Activated naive CD8-positive, alpha-beta T cell (primary cell): ENCODE data around the gene ENDOG.
"Not testable (repeated sequence)": the region's sequence is repeated elsewhere in the genome, so short reads cannot be mapped to it uniquely, and the experiment has no call there.

Source experiments
- H3K27ac Mint-ChIP-seq: one replicate; pipeline ENCODE4 v1.8.0; 2021; ENCODE audit warnings: mixed read lengths
- H3K27me3 Mint-ChIP-seq: one replicate; pipeline ENCODE4 v1.8.0; 2021; ENCODE audit warnings: mixed read lengths
- H3K36me3 Mint-ChIP-seq: one replicate; pipeline ENCODE4 v1.8.0; 2021; ENCODE audit warnings: mixed read lengths
- H3K4me1 Mint-ChIP-seq: one replicate; pipeline ENCODE4 v1.8.0; 2021; ENCODE audit warnings: low read depth, mixed read lengths
- H3K4me3 Mint-ChIP-seq: one replicate; pipeline ENCODE4 v1.8.0; 2021; ENCODE audit warnings: mild to moderate bottlenecking, mixed read lengths
- H3K9me3 Mint-ChIP-seq: one replicate; pipeline ENCODE4 v1.8.0; 2021; ENCODE audit warnings: low read depth, mixed read lengths

ENDOG gene

DNA sequence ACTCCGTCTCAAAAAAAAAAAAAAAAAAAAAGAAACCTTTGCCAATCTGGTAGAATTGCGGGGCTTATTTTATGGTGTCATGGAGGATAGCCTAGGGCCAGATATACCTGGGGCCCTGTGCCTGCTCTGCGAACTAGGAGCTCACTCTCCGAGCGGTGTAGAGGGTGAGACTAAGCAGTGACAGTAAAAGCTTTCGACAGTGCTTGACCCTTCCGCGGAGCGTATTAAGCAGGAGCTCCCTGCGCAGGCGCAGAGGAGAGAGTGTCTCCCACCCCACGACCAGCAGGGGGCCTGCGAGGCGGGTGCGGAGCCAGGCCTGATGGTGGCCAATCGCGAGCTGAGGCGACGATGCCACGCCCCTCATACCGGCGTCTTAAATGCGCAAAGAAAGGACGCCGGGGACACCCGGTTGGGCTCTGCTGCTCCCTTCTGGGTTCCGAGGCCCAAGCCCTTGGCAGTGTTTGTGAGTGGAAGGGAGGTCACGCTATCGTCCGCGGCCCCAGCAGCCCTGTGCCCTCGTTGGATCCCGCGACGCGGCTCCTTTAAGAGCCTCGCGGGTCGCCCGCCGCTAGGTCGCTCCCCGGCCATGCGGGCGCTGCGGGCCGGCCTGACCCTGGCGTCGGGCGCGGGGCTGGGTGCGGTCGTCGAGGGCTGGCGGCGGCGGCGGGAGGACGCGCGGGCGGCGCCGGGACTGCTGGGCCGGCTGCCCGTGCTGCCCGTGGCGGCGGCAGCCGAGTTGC is at the start of gene ENDOG:
ENDOG (plus strand) TSS at position 402 of the 740 bp plus-strand sequence; CDS start at position 587, 185 bp downstream.
- Mint-ChIP-seq H3K4me3 (peak within 1 kb of the TSS; percentile 89), H3K4me1 (peaks cover 17% of the 10 kb centered on the region), H3K27me3 (no peaks in the 10 kb centered on the region)

DNA sequence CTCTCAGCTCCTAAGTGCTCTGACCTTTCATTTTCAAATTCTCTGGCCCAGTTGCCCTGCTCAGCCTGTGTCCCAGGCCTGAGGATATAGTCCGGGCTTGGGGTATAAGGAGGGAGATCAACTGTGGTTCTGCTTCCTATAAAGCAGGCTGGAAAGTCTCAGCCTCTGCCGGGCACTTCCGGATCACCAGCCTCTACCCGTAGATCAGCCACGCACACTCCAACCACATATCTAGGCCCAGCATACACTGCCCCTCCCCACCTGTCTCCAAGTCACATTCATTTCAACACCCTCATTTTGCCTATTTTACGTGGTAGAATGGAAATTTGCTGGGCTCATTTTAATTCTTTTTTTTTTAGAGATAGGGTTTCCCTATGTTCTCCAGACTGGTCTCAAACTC is 49.7 kb upstream of the ENDOG start:
- Mint-ChIP-seq H3K9me3 (no peaks in the 10 kb centered on the region), H3K4me3 (no peak overlapping the region), H3K36me3 (no peaks in the 10 kb centered on the region), H3K27me3 (no peaks in the 10 kb centered on the region), H3K4me1 (peaks cover 34% of the 10 kb centered on the region), H3K27ac (no peak overlapping the region)

More for the DNA sequence above, at the start of gene ENDOG:
- Mint-ChIP-seq H3K36me3 (no peaks in the 10 kb centered on the region), H3K9me3 (no peaks in the 10 kb centered on the region), H3K27ac (peak within 1 kb of the TSS; percentile 81)

DNA sequence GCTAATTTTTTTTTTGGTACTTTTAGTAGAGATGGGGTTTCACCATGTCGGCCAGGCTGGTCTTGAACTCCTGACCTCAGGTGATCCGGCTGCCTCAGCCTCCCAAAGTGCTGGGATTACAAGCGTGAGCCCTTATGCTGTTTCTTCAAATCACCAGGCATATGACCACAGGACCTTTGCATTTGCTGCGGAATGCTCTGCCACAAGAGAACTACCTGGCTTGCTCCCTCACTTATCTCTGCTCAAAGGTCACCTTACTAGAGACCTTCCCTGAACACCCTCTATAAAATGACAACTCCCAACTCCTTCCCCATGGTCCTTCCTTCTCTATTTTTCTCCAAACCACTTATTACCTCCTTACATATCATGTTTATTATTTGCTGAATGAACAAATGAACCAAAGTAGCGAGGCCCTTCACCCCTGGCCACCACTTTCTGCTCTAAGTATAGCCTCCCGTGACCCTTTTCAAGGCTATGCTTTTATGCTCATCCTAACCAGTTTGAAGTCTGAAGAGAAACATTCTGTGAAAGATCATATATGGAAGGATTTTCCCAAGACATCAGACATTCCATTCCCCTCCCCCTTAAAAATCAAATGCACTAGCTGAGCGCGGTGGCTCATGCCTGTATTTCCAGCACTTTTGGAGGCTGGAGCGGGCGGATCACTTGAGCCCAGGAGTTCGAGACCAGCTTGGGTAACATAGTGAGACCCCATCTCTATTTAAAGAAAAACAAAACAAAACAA is 47.8 kb upstream of the ENDOG start:
- Mint-ChIP-seq H3K4me3 (peak overlapping the region; percentile 95), H3K27me3 (no peaks in the 10 kb centered on the region), H3K36me3 (no peaks in the 10 kb centered on the region), H3K27ac (peak overlapping the region; percentile 91), H3K4me1 (peaks cover 31% of the 10 kb centered on the region), H3K9me3 (no peaks in the 10 kb centered on the region)

- Mint-ChIP-seq H3K27ac (peak overlapping the region; percentile 91), H3K4me3 (peak overlapping the region; percentile 95), H3K27me3 (no peaks in the 10 kb centered on the region), H3K9me3 (no peaks in the 10 kb centered on the region), H3K36me3 (no peaks in the 10 kb centered on the region), H3K4me1 (peaks cover 31% of the 10 kb centered on the region)
Observed at GRCh38 chr9:128771094-128771721, 47.1 kb upstream of the ENDOG start.

DNA sequence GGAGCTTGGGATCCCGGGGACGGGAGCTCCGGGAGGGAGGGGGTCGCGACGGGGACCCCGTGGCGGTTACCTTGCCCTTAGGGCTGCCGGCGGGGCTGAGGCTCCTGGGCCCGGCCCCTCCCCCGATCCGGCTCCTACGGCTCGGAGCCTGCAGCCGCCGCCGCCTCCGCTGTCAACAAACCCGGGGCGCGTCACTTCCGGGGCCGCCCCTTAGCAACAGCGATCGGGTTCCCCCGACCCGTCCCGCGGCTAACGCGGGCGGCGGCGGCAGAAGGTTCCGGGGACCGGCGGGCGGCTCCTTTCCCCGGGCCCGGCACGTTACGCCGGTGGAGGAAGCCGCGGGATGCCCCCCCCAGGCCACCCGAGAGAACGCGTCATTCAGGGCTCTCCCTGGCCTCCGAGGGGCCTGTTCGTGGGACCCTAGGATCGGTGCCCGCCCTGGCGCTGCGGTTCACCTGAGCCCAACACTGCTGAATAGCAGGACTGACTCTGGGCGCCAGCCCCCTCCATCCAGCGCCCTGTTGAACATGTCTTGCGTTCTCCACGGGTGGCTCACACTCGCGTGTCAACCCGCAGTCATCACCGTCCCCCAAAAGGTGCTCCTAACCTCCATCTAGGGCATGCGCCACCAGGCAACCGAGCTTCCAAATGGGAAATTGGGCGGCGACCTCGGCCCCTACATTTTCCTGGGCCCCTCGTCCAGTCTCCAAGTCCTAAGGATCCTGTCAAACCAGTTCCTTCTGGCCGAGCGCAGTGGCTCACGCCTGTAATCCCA is 46.4 kb upstream of the ENDOG start, which contains the start of gene ZER1:
ZER1 (minus strand) TSS at position 183 of the 775 bp plus-strand sequence. CDS start 16,362 bp downstream, outside the sequence.
- peak within 1 kb of the TSS; percentile 91 for H3K27ac Mint-ChIP-seq
- peak within 1 kb of the TSS; percentile 95 for H3K4me3 Mint-ChIP-seq
- H3K4me1 Mint-ChIP-seq, result peaks cover 31% of the 10 kb centered on the region
- no peaks in the 10 kb centered on the region for H3K36me3 Mint-ChIP-seq
- no peaks in the 10 kb centered on the region for H3K9me3 Mint-ChIP-seq
- H3K27me3 Mint-ChIP-seq, result no peaks in the 10 kb centered on the region

GRCh38 chr9:128773049-128773448 is 45.3 kb upstream of the ENDOG start:
- no peak overlapping the region for H3K27ac Mint-ChIP-seq

GRCh38 chr9:128774804-128775203 is 43.5 kb upstream of the ENDOG start:
- Mint-ChIP-seq H3K4me1 (peaks cover 19% of the 10 kb centered on the region), H3K4me3 (no peak overlapping the region), H3K27ac (no peak overlapping the region), H3K36me3 (no peaks in the 10 kb centered on the region), H3K27me3 (no peaks in the 10 kb centered on the region), H3K9me3 (no peaks in the 10 kb centered on the region)

More at GRCh38 chr9:128773049-128773448, 45.3 kb upstream of the ENDOG start:
- Mint-ChIP-seq H3K27me3 (no peaks in the 10 kb centered on the region), H3K9me3 (no peaks in the 10 kb centered on the region), H3K36me3 (no peaks in the 10 kb centered on the region), H3K4me1 (peaks cover 28% of the 10 kb centered on the region), H3K4me3 (peak overlapping the region; percentile 79)

- not testable (repeated sequence) for H3K27me3 Mint-ChIP-seq, H3K4me1 Mint-ChIP-seq, H3K36me3 Mint-ChIP-seq, H3K4me3 Mint-ChIP-seq, H3K27ac Mint-ChIP-seq, H3K9me3 Mint-ChIP-seq
Observed at GRCh38 chr9:128780093-128780492, 38.2 kb upstream of the ENDOG start.

GRCh38 chr9:128781187-128782070 is 36.9 kb upstream of the ENDOG start:
- H3K9me3 Mint-ChIP-seq, result no peaks in the 10 kb centered on the region
- no peaks in the 10 kb centered on the region for H3K36me3 Mint-ChIP-seq
- H3K4me1 Mint-ChIP-seq, result no peaks in the 10 kb centered on the region
- H3K4me3 Mint-ChIP-seq, result no peak overlapping the region
- H3K27ac Mint-ChIP-seq, result no peak overlapping the region
- no peaks in the 10 kb centered on the region for H3K27me3 Mint-ChIP-seq

- Mint-ChIP-seq H3K27me3 (no peaks in the 10 kb centered on the region), H3K27ac (no peak overlapping the region), H3K9me3 (no peaks in the 10 kb centered on the region), H3K4me3 (no peak overlapping the region), H3K36me3 (no peaks in the 10 kb centered on the region), H3K4me1 (peaks cover 2% of the 10 kb centered on the region)
Observed at GRCh38 chr9:128782669-128783068, 35.6 kb upstream of the ENDOG start.

DNA sequence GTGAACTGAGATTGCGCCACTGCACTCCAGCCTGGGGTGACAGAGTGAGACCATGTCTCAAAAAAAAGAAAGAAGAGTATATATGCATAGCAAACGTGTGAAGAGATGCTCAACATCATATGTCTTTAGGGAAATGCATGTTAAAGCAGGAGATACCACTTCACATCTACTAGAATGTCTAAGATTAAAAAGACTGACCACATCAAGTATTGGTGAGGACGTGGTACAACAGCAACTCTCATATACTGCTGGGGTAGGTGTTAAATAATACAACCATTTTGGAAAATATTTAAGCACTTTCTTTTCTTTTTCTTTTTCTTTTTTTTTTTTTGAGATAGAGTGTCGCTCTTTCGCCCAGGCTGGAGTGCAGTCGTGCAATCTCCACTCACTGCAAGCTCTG is 32.9 kb upstream of the ENDOG start:
- H3K36me3 Mint-ChIP-seq, result no peaks in the 10 kb centered on the region
- no peak overlapping the region for H3K27ac Mint-ChIP-seq
- peaks cover 14% of the 10 kb centered on the region for H3K4me1 Mint-ChIP-seq
- no peak overlapping the region for H3K4me3 Mint-ChIP-seq
- no peaks in the 10 kb centered on the region for H3K9me3 Mint-ChIP-seq
- H3K27me3 Mint-ChIP-seq, result no peaks in the 10 kb centered on the region

GRCh38 chr9:128786681-128787601 is 31.4 kb upstream of the ENDOG start, which contains the start of gene TBC1D13:
Gene TBC1D13, plus strand, starts transcription at chr9:128787253. Its CDS starts 101 bp downstream, at chr9:128787354.
- Mint-ChIP-seq H3K36me3 (no peaks in the 10 kb centered on the region), H3K4me3 (peak within 1 kb of the TSS; percentile 93), H3K27ac (peak within 1 kb of the TSS; percentile 90), H3K4me1 (peaks cover 14% of the 10 kb centered on the region), H3K27me3 (no peaks in the 10 kb centered on the region), H3K9me3 (no peaks in the 10 kb centered on the region)

- H3K9me3 Mint-ChIP-seq, result no peaks in the 10 kb centered on the region
- H3K36me3 Mint-ChIP-seq, result no peaks in the 10 kb centered on the region
- peak overlapping the region; percentile 93 for H3K4me3 Mint-ChIP-seq
- H3K27me3 Mint-ChIP-seq, result no peaks in the 10 kb centered on the region
- peak overlapping the region; percentile 79 for H3K27ac Mint-ChIP-seq
- peaks cover 15% of the 10 kb centered on the region for H3K4me1 Mint-ChIP-seq
Observed at GRCh38 chr9:128787659-128788058, 30.6 kb upstream of the ENDOG start.
